ENCODE measurements around the gene SUPT3H.

The SUPT3H gene

DNA sequence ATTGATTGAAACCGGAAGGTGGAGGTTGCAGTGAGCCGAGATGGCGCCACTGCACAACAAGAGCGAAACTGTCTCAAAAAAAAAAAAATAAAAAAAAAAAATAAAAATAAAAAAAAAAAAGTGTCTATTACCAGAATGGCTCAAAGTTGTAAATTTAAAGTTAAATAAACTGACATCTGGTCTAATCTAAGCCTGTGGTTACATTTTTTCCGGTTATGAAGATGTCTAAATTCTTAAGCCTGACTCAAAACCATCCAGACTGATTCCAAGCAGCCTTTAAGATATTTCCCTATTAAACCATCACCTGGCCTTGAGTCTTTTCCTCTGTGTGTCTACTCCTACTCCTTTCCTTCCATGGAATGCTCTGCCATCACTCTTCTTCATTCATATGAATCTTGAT lies 421.3 kb downstream of the SUPT3H start:
- Histone ChIP-seq H3K9ac (ENCODE audit: low read depth, low read length) (no peak overlapping the region), H3K36me3 (ENCODE audit: insufficient read depth, low read depth, low read length) (peaks cover 7% of the 10 kb centered on the region; the same call in 1 of the 2 replicates), H3K27me3 (ENCODE audit: insufficient read depth, low read length) (no peaks in the 10 kb centered on the region), H3K4me1 (ENCODE audit: insufficient read depth, low read length) (no peaks in the 10 kb centered on the region), H3K27ac (ENCODE audit: low read length) (no peak overlapping the region), H3K4me3 (ENCODE audit: low read length) (no peak overlapping the region), H3K9me3 (ENCODE audit: insufficient read depth, low read depth, low read length) (no peaks in the 10 kb centered on the region)

DNA sequence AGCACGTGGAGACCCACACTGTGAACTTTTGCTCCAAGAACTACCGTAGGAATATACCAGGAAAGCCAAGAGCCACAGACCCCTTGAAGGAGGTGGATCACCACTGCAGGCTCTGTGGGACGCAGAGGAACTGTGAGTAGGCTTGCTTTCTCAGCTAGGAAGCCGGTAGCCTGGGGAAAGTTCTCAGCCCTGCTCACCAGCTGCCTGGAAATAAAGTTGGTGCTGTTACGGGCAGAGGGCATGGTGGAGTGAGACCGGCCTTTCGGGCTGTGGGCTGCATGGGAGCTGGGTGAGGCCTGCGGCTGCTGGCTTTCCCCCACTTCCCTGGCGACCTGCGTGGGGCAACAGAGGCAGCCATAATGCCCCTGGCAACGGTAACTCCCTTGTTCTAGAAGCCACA lies 422.6 kb downstream of the SUPT3H start:
- Histone ChIP-seq H3K4me3 (ENCODE audit: low read length) (no peak overlapping the region), H3K36me3 (ENCODE audit: insufficient read depth, low read depth, low read length) (peaks cover 7% of the 10 kb centered on the region; the same call in 1 of the 2 replicates), H3K9ac (ENCODE audit: low read depth, low read length) (no peak overlapping the region), H3K27ac (ENCODE audit: low read length) (no peak overlapping the region), H3K9me3 (ENCODE audit: insufficient read depth, low read depth, low read length) (peaks cover 3% of the 10 kb centered on the region; the same call in 1 of the 2 replicates), H3K27me3 (ENCODE audit: insufficient read depth, low read length) (no peaks in the 10 kb centered on the region), H3K4me1 (ENCODE audit: insufficient read depth, low read length) (no peaks in the 10 kb centered on the region)

GRCh38 chr6:44954281-44954680 lies 423.5 kb downstream of the SUPT3H start:
- Histone ChIP-seq H3K9ac (ENCODE audit: low read depth, low read length) (no peak overlapping the region), H3K9me3 (ENCODE audit: insufficient read depth, low read depth, low read length) (peaks cover 12% of the 10 kb centered on the region; the same call in 1 of the 2 replicates), H3K4me3 (ENCODE audit: low read length) (no peak overlapping the region), H3K27ac (ENCODE audit: low read length) (no peak overlapping the region), H3K4me1 (ENCODE audit: insufficient read depth, low read length) (no peaks in the 10 kb centered on the region), H3K27me3 (ENCODE audit: insufficient read depth, low read length) (no peaks in the 10 kb centered on the region), H3K36me3 (ENCODE audit: insufficient read depth, low read depth, low read length) (peaks cover 13% of the 10 kb centered on the region; the same call in 1 of the 2 replicates)

GRCh38 chr6:44951253-44951747 lies 426.4 kb downstream of the SUPT3H start:
- no peak overlapping the region for H3K4me3 ChIP-seq (ENCODE audit: low read length)
- peaks cover 19% of the 10 kb centered on the region; the same call in 1 of the 2 replicates for H3K9me3 ChIP-seq (ENCODE audit: insufficient read depth, low read depth, low read length)
- H3K36me3 ChIP-seq (ENCODE audit: insufficient read depth, low read depth, low read length): peaks cover 13% of the 10 kb centered on the region; the same call in 1 of the 2 replicates
- H3K27ac ChIP-seq (ENCODE audit: low read length): no peak overlapping the region
- H3K27me3 ChIP-seq (ENCODE audit: insufficient read depth, low read length): no peaks in the 10 kb centered on the region
- H3K4me1 ChIP-seq (ENCODE audit: insufficient read depth, low read length): no peaks in the 10 kb centered on the region
- H3K9ac ChIP-seq (ENCODE audit: low read depth, low read length): no peak overlapping the region

- Histone ChIP-seq H3K27me3 (ENCODE audit: insufficient read depth, low read length) (no peaks in the 10 kb centered on the region), H3K4me1 (ENCODE audit: insufficient read depth, low read length) (no peaks in the 10 kb centered on the region), H3K9ac (ENCODE audit: low read depth, low read length) (no peak overlapping the region), H3K9me3 (ENCODE audit: insufficient read depth, low read depth, low read length) (peaks cover 24% of the 10 kb centered on the region; the same call in 1 of the 2 replicates), H3K4me3 (ENCODE audit: low read length) (no peak overlapping the region), H3K36me3 (ENCODE audit: insufficient read depth, low read depth, low read length) (peaks cover 13% of the 10 kb centered on the region; the same call in 1 of the 2 replicates), H3K27ac (ENCODE audit: low read length) (no peak overlapping the region)
These were observed 428.0 kb downstream of the SUPT3H start for GRCh38 chr6:44949596-44950201.

GRCh38 chr6:44943541-44943940 lies 434.2 kb downstream of the SUPT3H start:
- Histone ChIP-seq H3K27me3 (ENCODE audit: insufficient read depth, low read length) (no peaks in the 10 kb centered on the region), H3K27ac (ENCODE audit: low read length) (no peak overlapping the region), H3K9ac (ENCODE audit: low read depth, low read length) (no peak overlapping the region), H3K36me3 (ENCODE audit: insufficient read depth, low read depth, low read length) (no peaks in the 10 kb centered on the region), H3K9me3 (ENCODE audit: insufficient read depth, low read depth, low read length) (peaks cover 8% of the 10 kb centered on the region; the same call in 1 of the 2 replicates), H3K4me3 (ENCODE audit: low read length) (no peak overlapping the region), H3K4me1 (ENCODE audit: insufficient read depth, low read length) (no peaks in the 10 kb centered on the region)

DNA sequence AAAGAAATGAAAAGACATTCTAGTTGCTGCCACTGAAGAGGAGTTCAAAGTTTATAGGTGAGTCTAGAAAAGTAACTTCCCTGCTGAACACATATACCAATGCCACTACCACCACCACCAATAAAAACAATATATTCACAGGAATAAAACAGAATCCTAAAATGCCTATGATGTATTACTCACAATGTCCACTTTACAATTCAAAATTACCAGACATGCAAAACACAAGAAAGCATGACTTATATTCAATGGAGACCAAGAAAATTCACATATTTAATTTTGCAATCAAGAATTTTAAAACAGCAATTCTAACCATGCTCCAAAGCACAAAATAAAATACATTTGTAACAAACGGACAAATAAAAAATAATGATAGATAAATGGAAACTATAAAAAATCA lies 434.9 kb downstream of the SUPT3H start:
- Histone ChIP-seq H3K27ac (ENCODE audit: low read length) (no peak overlapping the region), H3K4me1 (ENCODE audit: insufficient read depth, low read length) (no peaks in the 10 kb centered on the region), H3K9ac (ENCODE audit: low read depth, low read length) (no peak overlapping the region), H3K27me3 (ENCODE audit: insufficient read depth, low read length) (no peaks in the 10 kb centered on the region), H3K36me3 (ENCODE audit: insufficient read depth, low read depth, low read length) (no peaks in the 10 kb centered on the region), H3K9me3 (ENCODE audit: insufficient read depth, low read depth, low read length) (peaks cover 8% of the 10 kb centered on the region; the same call in 1 of the 2 replicates), H3K4me3 (ENCODE audit: low read length) (no peak overlapping the region)

DNA sequence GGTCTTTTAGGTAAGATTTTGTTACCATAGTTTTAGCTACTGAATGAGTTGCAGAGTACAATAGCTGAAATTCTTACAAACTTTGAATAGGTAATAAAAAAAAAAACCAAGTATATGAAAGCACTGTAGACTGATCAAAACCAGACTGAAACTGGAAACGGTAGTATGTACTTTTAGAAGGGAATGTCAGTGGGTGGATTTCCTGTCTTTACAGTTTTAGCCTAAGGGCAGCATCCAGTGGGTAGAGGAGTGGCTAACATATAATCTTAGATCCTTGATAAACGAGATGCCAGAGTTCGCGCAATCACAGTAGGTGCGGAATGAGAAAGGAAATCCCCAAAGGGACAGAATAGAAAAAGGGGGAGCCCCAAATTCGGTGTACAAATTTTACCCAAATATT lies 435.5 kb downstream of the SUPT3H start:
- Histone ChIP-seq H3K9ac (ENCODE audit: low read depth, low read length) (no peak overlapping the region), H3K4me3 (ENCODE audit: low read length) (no peak overlapping the region), H3K27me3 (ENCODE audit: insufficient read depth, low read length) (no peaks in the 10 kb centered on the region), H3K36me3 (ENCODE audit: insufficient read depth, low read depth, low read length) (no peaks in the 10 kb centered on the region), H3K9me3 (ENCODE audit: insufficient read depth, low read depth, low read length) (peaks cover 8% of the 10 kb centered on the region; the same call in 1 of the 2 replicates), H3K4me1 (ENCODE audit: insufficient read depth, low read length) (no peaks in the 10 kb centered on the region), H3K27ac (ENCODE audit: low read length) (no peak overlapping the region)

GRCh38 chr6:44940367-44940766 lies 437.4 kb downstream of the SUPT3H start:
- H3K4me1 ChIP-seq (ENCODE audit: insufficient read depth, low read length): no peaks in the 10 kb centered on the region
- H3K4me3 ChIP-seq (ENCODE audit: low read length): no peak overlapping the region
- no peaks in the 10 kb centered on the region for H3K36me3 ChIP-seq (ENCODE audit: insufficient read depth, low read depth, low read length)

DNA sequence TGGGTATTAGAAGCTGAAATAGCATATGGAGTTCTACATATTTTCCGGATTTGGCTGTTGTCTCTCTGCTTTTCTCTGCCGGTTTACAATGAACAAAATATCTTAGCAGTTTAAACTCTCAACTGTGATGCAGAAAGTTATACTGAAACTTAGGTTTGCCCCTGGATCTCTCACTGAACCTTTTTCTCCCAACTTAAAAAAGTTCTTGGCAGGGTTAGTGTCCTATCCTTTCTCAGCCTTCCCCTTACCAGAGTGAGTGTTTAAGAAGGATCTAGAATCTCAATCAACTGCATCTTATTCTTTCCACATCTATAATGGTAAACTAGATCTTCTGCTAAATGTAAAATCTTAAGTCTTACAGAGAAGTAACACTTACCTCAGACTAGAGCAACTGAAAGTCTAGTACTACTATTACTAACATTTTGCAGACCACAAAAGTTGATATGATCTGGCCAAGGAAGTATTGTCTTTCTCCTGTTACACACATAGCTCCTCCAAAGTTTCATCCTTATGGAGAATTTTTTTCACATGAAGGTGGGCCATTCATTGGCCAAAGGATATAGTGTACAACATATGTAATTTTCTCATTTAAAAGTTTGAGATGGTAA lies 441.9 kb downstream of the SUPT3H start:
- no peaks in the 10 kb centered on the region for H3K27me3 ChIP-seq (ENCODE audit: insufficient read depth, low read length)
- no peaks in the 10 kb centered on the region for H3K9me3 ChIP-seq (ENCODE audit: insufficient read depth, low read depth, low read length)
- H3K36me3 ChIP-seq (ENCODE audit: insufficient read depth, low read depth, low read length): no peaks in the 10 kb centered on the region
- no peak overlapping the region for H3K27ac ChIP-seq (ENCODE audit: low read length)
- H3K9ac ChIP-seq (ENCODE audit: low read depth, low read length): no peak overlapping the region
- no peaks in the 10 kb centered on the region for H3K4me1 ChIP-seq (ENCODE audit: insufficient read depth, low read length)
- no peak overlapping the region for H3K4me3 ChIP-seq (ENCODE audit: low read length)

More at GRCh38 chr6:44940367-44940766, 437.4 kb downstream of the SUPT3H start:
- Histone ChIP-seq H3K9ac (ENCODE audit: low read depth, low read length) (no peak overlapping the region), H3K9me3 (ENCODE audit: insufficient read depth, low read depth, low read length) (no peaks in the 10 kb centered on the region; the same call in 1 of the 2 replicates), H3K27ac (ENCODE audit: low read length) (no peak overlapping the region), H3K27me3 (ENCODE audit: insufficient read depth, low read length) (no peaks in the 10 kb centered on the region)

GRCh38 chr6:44933108-44933507 lies 444.6 kb downstream of the SUPT3H start:
- no peak overlapping the region for H3K4me3 ChIP-seq (ENCODE audit: low read length)

GRCh38 chr6:44932651-44933091 lies 445.1 kb downstream of the SUPT3H start:
- H3K27me3 ChIP-seq (ENCODE audit: insufficient read depth, low read length): no peaks in the 10 kb centered on the region
- no peaks in the 10 kb centered on the region for H3K9me3 ChIP-seq (ENCODE audit: insufficient read depth, low read depth, low read length)
- no peak overlapping the region for H3K4me3 ChIP-seq (ENCODE audit: low read length)
- H3K9ac ChIP-seq (ENCODE audit: low read depth, low read length): no peak overlapping the region
- H3K27ac ChIP-seq (ENCODE audit: low read length): no peak overlapping the region
- no peaks in the 10 kb centered on the region for H3K4me1 ChIP-seq (ENCODE audit: insufficient read depth, low read length)
- H3K36me3 ChIP-seq (ENCODE audit: insufficient read depth, low read depth, low read length): no peaks in the 10 kb centered on the region

More at GRCh38 chr6:44933108-44933507, 444.6 kb downstream of the SUPT3H start:
- Histone ChIP-seq H3K9ac (ENCODE audit: low read depth, low read length) (no peak overlapping the region), H3K4me1 (ENCODE audit: insufficient read depth, low read length) (no peaks in the 10 kb centered on the region), H3K9me3 (ENCODE audit: insufficient read depth, low read depth, low read length) (no peaks in the 10 kb centered on the region), H3K27ac (ENCODE audit: low read length) (no peak overlapping the region), H3K27me3 (ENCODE audit: insufficient read depth, low read length) (no peaks in the 10 kb centered on the region), H3K36me3 (ENCODE audit: insufficient read depth, low read depth, low read length) (no peaks in the 10 kb centered on the region)
